ACC112 (cell line): ENCODE data around the gene SHTN1.

Experiments
- H2AFZ ChIP-seq: fragments of 200-600 bp; sonication (generic); one replicate; pipeline ENCODE4 v1.6.0; 2017; ENCODE audit warnings: antibody characterized with exemption, low read length; ENCODE audit not compliant: unreplicated experiment
- H3K27ac ChIP-seq: fragments of 200-600 bp; sonication (generic); 2 replicates; pipeline ENCODE4 v1.5.1; 2014; ENCODE audit warnings: low read depth, mild to moderate bottlenecking, antibody characterized with exemption, low read length, moderate library complexity
- H3K27me3 ChIP-seq: fragments of 200-600 bp; sonication (generic); 2 replicates; pipeline ENCODE4 v1.6.1; 2014; ENCODE audit warnings: mild to moderate bottlenecking, antibody characterized with exemption, low read length, moderate library complexity, mixed read lengths; ENCODE audit not compliant: insufficient read depth
- H3K36me3 ChIP-seq: fragments of 200-600 bp; sonication (generic); 2 replicates; pipeline ENCODE4 v1.6.1; 2016; ENCODE audit warnings: mild to moderate bottlenecking, antibody characterized with exemption, low read length, moderate library complexity, mixed read lengths; ENCODE audit not compliant: insufficient read depth
- H3K4me1 ChIP-seq: fragments of 200-600 bp; sonication (generic); one replicate; pipeline ENCODE4 v1.6.1; 2016; ENCODE audit warnings: low read length, mixed read lengths; ENCODE audit not compliant: insufficient read depth, unreplicated experiment, control insufficient read depth
- H3K4me3 ChIP-seq: fragments of 200-600 bp; sonication (generic); 2 replicates; pipeline ENCODE4 v1.5.1; 2014; ENCODE audit warnings: mild to moderate bottlenecking, low read depth, low read length
- H3K79me2 ChIP-seq: fragments of 200-600 bp; sonication (generic); one replicate; pipeline ENCODE4 v1.6.0; 2016; ENCODE audit warnings: low read length; ENCODE audit not compliant: control insufficient read depth, unreplicated experiment, insufficient read depth

The SHTN1 gene, protein sequence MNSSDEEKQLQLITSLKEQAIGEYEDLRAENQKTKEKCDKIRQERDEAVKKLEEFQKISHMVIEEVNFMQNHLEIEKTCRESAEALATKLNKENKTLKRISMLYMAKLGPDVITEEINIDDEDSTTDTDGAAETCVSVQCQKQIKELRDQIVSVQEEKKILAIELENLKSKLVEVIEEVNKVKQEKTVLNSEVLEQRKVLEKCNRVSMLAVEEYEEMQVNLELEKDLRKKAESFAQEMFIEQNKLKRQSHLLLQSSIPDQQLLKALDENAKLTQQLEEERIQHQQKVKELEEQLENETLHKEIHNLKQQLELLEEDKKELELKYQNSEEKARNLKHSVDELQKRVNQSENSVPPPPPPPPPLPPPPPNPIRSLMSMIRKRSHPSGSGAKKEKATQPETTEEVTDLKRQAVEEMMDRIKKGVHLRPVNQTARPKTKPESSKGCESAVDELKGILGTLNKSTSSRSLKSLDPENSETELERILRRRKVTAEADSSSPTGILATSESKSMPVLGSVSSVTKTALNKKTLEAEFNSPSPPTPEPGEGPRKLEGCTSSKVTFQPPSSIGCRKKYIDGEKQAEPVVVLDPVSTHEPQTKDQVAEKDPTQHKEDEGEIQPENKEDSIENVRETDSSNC

GRCh38 chr10:117005026-117005526 lies at the start of gene SHTN1:
TSS of gene SHTN1 (minus strand) at chr10:117005187. CDS start at chr10:117005079, 108 bp downstream.
- Histone ChIP-seq H2AFZ (peak within 1 kb of the TSS; percentile 94), H3K27me3 (no peaks in the 10 kb centered on the region), H3K27ac (no peak within 1 kb of the TSS), H3K4me1 (peaks cover 8% of the 10 kb centered on the region), H3K79me2 (peaks cover 25% of the 10 kb centered on the region), H3K4me3 (peak within 1 kb of the TSS; percentile 93), H3K36me3 (no peaks in the 10 kb centered on the region)

DNA sequence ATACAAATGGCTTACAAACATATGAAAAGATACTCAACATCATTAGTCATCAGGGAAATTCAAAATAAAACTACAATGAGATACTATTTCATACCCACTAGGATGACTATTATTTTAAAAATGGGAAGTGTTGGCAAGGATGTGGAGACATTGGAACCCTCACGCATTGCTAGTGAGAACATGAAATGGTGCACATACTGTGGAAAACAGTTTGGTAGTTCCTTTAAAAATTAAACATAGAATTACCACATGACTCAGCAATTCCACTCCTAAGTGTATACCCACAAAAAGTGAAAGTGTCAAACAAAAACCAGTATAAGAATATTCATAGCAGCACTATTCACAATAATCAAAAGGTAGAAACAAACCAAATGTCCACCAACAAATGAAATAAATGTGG lies 48.5 kb upstream of the SHTN1 start:
- no peaks in the 10 kb centered on the region for H3K4me1 ChIP-seq
- no peak overlapping the region for H2AFZ ChIP-seq
- peaks cover 36% of the 10 kb centered on the region for H3K27me3 ChIP-seq
- no peaks in the 10 kb centered on the region for H3K79me2 ChIP-seq
- H3K27ac ChIP-seq, result no peak overlapping the region
- no peak overlapping the region for H3K4me3 ChIP-seq
- no peaks in the 10 kb centered on the region for H3K36me3 ChIP-seq

DNA sequence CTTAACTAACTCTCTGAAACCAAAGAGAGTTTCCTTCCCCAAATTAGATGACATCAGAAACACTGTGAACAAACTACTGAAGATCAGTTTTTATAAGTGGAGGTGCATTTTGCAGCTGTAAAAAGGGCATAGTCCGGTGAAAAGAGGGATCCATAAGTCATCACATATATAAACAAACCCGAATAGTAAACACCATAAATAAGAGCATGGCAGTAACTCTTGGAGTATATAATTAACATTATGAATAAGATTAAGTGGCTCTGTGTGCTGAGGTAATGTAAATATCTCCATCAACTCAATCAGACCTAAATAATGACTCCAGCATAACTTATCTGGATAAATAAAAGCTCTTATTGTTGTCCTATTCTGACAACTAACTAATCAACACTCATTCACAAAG lies 43.0 kb upstream of the SHTN1 start:
- Histone ChIP-seq H3K27ac (no peak overlapping the region), H2AFZ (no peak overlapping the region), H3K27me3 (peaks cover 22% of the 10 kb centered on the region; the same call in 1 of the 2 replicates), H3K36me3 (no peaks in the 10 kb centered on the region), H3K79me2 (no peaks in the 10 kb centered on the region), H3K4me3 (no peak overlapping the region), H3K4me1 (no peaks in the 10 kb centered on the region)

DNA sequence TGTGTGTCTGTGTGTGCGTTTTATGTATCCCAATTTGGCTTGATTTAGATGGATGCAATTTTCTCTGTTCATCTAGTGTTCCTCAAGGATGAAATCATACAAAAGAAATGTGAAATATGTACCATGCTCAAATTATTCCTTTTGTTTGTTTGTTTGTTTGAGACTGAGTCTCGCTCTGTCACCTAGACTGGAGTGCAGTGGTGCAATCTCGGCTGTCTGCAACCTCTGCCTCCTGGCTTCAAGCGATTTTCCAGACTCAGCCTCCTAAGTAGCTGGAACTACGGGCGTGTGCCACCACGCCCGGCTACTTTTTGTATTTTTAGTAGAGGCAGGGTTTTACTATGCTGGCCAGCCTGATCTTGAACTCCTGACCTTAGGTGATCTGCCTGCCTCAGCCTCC lies 11.3 kb upstream of the SHTN1 start:
- H2AFZ ChIP-seq, result no peak overlapping the region
- H3K4me1 ChIP-seq, result no peaks in the 10 kb centered on the region
- no peak overlapping the region for H3K4me3 ChIP-seq
- no peak overlapping the region for H3K27ac ChIP-seq
- H3K27me3 ChIP-seq, result no peaks in the 10 kb centered on the region
- H3K79me2 ChIP-seq, result no peaks in the 10 kb centered on the region
- no peaks in the 10 kb centered on the region for H3K36me3 ChIP-seq

GRCh38 chr10:117014835-117015234 lies 9.8 kb upstream of the SHTN1 start:
- Histone ChIP-seq H3K79me2 (no peaks in the 10 kb centered on the region), H3K27me3 (no peaks in the 10 kb centered on the region), H3K27ac (no peak overlapping the region), H3K4me1 (no peaks in the 10 kb centered on the region), H3K36me3 (no peaks in the 10 kb centered on the region), H3K4me3 (no peak overlapping the region), H2AFZ (no peak overlapping the region)

DNA sequence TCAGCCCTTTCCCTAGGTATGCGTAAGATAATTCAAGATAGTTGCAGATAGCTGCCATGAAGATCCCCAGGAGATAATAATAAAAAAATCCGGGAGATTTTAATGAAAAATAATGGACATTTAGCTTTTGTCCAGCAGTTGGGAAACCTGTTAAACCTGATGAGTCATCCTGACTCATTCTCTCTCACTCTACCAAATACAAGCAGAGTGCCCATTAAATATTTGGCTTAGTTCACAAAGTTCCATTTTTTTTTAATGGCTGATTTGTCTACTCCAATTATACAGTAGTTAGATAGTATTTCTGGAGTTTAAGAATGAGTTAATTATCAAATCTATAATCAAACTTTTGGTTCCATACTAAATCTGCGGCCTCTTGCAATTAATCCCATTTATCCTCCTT lies 2.1 kb upstream of the SHTN1 start:
- Histone ChIP-seq H2AFZ (no peak overlapping the region), H3K79me2 (peaks cover 12% of the 10 kb centered on the region), H3K36me3 (no peaks in the 10 kb centered on the region), H3K27me3 (no peaks in the 10 kb centered on the region), H3K4me1 (peaks cover 8% of the 10 kb centered on the region), H3K27ac (no peak overlapping the region), H3K4me3 (no peak overlapping the region)

GRCh38 chr10:117005527-117006055 lies 604 bp upstream of the SHTN1 start:
- peak overlapping the region; percentile 93 for H3K4me3 ChIP-seq
- H3K27ac ChIP-seq, result no peak overlapping the region
- H3K79me2 ChIP-seq, result peaks cover 20% of the 10 kb centered on the region
- peak overlapping the region; percentile 72 for H2AFZ ChIP-seq
- no peaks in the 10 kb centered on the region for H3K36me3 ChIP-seq
- no peaks in the 10 kb centered on the region for H3K27me3 ChIP-seq
- H3K4me1 ChIP-seq, result peaks cover 8% of the 10 kb centered on the region

- H3K27me3 ChIP-seq, result no peaks in the 10 kb centered on the region
- H3K36me3 ChIP-seq, result no peaks in the 10 kb centered on the region
- peak overlapping the region; percentile 94 for H2AFZ ChIP-seq
- H3K79me2 ChIP-seq, result peaks cover 27% of the 10 kb centered on the region
- H3K4me3 ChIP-seq, result peak overlapping the region; percentile 93
- peaks cover 8% of the 10 kb centered on the region for H3K4me1 ChIP-seq
- no peak overlapping the region for H3K27ac ChIP-seq
Observed at GRCh38 chr10:117004227-117005025, 561 bp downstream of the SHTN1 start.

- Histone ChIP-seq H2AFZ (no peak overlapping the region), H3K27me3 (no peaks in the 10 kb centered on the region), H3K4me1 (peaks cover 8% of the 10 kb centered on the region), H3K4me3 (no peak overlapping the region), H3K27ac (no peak overlapping the region), H3K79me2 (peaks cover 27% of the 10 kb centered on the region), H3K36me3 (no peaks in the 10 kb centered on the region)
Observed at GRCh38 chr10:117003336-117003735, 1.7 kb downstream of the SHTN1 start.

GRCh38 chr10:117002206-117002605 lies 2.8 kb downstream of the SHTN1 start:
- peaks cover 8% of the 10 kb centered on the region for H3K4me1 ChIP-seq
- no peak overlapping the region for H3K27ac ChIP-seq
- no peaks in the 10 kb centered on the region for H3K36me3 ChIP-seq
- no peaks in the 10 kb centered on the region for H3K27me3 ChIP-seq
- no peak overlapping the region for H3K4me3 ChIP-seq
- H3K79me2 ChIP-seq, result peaks cover 27% of the 10 kb centered on the region
- no peak overlapping the region for H2AFZ ChIP-seq
